ENCODE measurements around the gene TCAF1.
"Not testable (repeated sequence)": the region's sequence is repeated elsewhere in the genome, so short reads cannot be mapped to it uniquely, and the experiment has no call there.

Gene TCAF1

DNA sequence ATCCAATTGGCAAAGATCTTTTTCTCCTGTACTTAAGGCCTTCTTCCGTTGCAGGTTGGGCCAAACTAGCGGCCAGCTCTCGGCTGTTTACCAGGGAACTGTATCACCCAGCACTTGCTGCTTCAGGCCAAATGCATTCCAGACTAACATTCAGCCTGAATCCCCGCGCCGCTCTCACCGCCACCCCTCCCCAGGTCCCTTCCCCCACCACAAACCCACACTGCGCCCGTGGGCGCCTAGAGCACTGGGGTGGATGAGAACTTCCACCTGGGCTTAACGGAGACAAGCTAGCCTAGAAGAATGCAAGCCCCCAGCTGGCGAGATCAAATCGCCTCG is 676 bp downstream of the TCAF1 start:
- DNase-seq, result peak; percentile 57

- DNase-seq, result peak; percentile 60
Observed at GRCh38 chr7:143900230-143900766, 1.7 kb downstream of the TCAF1 start.

- no peak for DNase-seq
Observed at GRCh38 chr7:143898810-143899209, 3.2 kb downstream of the TCAF1 start.

DNA sequence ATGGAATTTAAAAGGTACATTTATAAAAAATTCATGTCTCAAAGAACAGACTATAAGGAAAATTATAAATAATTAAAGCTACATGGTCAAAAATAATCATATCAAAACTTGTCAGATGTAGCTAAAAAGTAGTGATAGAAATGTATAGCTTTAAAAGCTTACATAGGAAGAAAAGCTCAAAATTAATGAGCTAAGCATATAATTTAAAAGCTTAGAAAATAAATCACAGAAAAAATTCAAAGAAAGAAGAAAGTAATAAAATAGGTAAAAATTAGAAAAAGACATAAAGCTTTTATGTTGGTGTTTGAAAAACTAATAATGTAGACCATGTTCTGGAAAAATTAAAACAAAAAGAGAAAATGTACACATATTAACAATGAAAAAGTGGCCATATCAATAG is 5.3 kb downstream of the TCAF1 start:
- no peak for DNase-seq

- DNase-seq, result peak; percentile 24
Observed at GRCh38 chr7:143892527-143893300, 9.3 kb downstream of the TCAF1 start.

DNA sequence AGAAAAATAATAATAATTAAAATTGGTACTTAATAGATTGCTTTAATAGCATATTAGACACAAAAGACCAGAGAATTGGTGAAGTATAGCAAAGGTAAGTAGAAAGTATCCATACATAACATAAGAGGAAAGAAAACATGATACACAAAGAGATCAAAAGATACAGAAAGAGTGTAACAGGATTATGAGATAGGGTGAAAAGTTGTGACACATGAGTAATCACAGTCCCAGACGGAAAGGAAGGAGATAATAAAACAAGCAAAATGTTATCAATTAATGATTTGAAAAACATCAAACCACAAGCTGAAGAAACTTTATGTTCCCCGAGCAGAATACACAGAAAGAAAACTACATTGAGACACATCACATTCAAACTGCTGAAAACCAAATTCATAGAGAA is 10.5 kb downstream of the TCAF1 start:
- DNase-seq, result no peak

GRCh38 chr7:143890558-143890957 is 11.4 kb downstream of the TCAF1 start:
- DNase-seq, result no peak

- DNase-seq, result no peak
Observed at GRCh38 chr7:143889068-143889467, 12.9 kb downstream of the TCAF1 start.

GRCh38 chr7:143886826-143887477 is 15.0 kb downstream of the TCAF1 start:
- DNase-seq, result no peak

GRCh38 chr7:143885951-143886350 is 16.0 kb downstream of the TCAF1 start:
- no peak for DNase-seq

DNA sequence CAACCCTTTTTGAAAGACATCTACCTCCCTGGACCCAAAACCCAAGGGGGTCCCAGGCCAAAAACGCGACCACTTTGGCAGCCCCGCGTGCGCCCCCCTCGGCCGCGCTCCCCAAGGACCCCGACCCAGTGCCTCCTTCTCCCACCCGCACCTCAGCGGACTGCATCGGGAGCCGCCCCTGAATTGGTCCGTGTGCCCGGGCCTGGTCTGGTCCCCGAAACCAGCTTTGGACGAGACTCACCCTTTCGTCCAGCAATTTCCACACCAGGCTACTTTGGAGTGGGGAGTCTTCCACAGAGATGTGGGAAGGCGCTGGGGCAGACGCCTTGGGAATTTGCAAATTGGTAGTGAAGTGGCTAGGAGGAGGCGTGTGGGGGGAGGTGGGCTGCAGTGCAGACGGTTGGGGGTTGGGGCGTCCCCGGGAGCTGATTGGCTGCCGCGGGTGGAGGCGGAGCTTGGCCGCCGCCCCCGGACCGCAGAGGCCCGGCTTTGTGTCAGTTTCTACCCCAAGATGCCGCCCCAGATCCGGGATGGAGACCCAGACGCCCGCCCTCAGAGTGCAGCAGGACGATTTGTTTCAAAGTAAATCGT is 16.9 kb downstream of the TCAF1 start:
- DNase-seq, result peak; percentile 54

GRCh38 chr7:143884241-143884968 is 17.6 kb downstream of the TCAF1 start:
- DNase-seq, result no peak

GRCh38 chr7:143882604-143883078 is 19.3 kb downstream of the TCAF1 start:
- peak; percentile 40 for DNase-seq

- DNase-seq, result no peak
Observed at GRCh38 chr7:143882020-143882603, 19.9 kb downstream of the TCAF1 start.

DNA sequence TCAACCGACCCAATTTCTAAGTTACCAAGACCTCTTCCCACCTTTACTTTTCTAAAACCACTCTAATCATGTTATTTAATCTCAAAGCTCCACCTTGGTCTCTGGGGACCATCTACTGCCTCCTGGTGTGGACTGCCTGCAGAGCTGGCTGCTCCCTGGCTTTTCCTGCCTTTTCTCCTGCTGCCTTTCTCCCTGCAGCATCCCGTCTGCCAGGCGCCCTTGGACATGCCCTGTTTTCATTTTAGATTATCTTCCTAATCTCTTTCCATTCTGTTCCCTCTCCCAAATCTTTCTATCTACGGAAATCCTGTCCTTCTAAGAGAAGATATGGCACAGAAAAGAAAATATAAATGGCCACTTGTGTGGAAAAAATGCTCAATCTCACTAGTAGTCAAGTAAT is 23.1 kb downstream of the TCAF1 start:
- no peak for DNase-seq

DNA sequence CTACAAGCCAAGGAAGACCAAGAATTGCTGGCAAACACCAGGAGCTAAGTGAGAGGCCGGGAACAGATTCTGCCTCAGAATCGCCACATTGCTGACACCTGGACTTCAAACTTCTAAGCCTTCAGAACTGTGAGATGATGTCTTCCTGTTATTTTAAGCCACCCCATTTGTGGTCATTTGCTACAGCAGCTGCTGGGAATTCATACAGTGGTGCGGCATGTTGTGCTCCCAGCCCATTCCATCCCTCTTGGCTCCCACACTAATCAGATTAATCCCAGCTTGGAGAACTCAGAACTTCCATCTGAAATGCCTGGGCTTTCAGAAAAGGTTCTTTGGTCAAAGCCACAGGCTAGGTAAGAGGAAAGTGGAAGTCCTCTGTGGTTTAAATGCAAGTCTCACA is 24.9 kb downstream of the TCAF1 start:
- DNase-seq, result no peak

- no peak for DNase-seq
Observed at GRCh38 chr7:143876218-143876617, 25.8 kb downstream of the TCAF1 start.

- not testable (repeated sequence) for DNase-seq
Observed at GRCh38 chr7:143873242-143873641, 28.7 kb downstream of the TCAF1 start.

DNA sequence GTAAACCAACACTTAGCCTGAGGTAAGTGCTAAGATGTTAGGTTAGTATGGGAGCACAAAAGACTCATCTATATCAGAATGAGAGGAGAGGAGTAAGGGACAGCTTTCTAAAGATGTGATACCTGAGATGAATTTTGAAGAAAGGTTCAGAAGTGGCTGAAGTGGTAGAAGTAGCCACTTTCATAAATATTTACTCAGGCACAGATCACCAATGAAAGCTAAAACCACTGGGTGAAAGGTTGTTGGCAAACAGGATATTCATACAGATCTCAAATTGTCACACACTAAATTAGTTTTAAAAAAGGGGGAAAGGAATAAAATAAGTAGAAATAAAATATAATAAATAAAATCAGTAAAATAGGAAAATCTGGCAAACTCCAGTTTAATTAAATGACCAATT is 30.4 kb downstream of the TCAF1 start:
- not testable (repeated sequence) for DNase-seq

GRCh38 chr7:143857994-143858393 is 44.0 kb downstream of the TCAF1 start:
- not testable (repeated sequence) for DNase-seq

DNA sequence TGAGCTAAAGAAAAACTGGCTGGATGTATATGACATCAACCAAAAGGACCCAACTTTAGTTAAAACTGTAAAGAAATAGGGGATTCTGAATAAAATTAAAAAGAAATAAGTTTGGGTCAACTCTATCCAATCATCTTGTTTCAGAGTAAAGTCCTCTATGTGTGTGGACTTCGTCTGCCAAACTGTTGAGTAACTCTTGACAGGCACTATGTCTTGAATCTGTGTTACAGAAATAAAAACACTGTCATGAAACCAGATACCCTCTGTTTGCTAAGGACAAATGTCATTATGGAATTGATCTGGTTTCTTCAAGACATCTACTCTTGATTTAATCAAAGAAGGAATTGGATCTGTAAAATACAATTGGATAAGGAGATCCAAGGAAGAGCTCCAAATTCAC is 46.5 kb downstream of the TCAF1 start:
- not testable (repeated sequence) for DNase-seq

DNA sequence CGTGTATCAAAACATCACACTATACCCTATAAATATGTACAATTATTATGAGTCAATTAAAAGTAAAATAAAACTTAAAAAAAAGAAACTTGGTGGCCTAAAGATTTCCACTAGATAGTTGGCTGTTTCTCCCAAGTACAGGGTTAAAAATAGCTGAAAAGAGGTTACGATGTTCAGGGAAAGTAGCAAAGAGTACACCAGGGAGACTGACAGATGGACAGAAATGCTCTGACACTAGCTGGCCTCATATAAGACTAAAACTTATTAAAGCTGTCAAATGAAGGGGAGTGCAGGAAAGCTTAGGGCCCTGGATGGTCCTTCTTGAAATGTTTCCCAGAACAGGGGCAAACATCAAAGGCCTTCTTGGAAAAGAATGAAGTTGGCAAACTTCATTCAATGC is 51.3 kb downstream of the TCAF1 start:
- no peak for DNase-seq

Data from HCEC 1CT (cell line).